GM12872 (cell line): ENCODE results near the gene SH2D3C.

Experiments
- TF ChIP-seq, protein P1 (sequence below): IDR thresholded peaks from 3 replicates; pipeline ENCODE4 v1.5.1; 2011; ENCODE audit warnings: low read depth, mild to moderate bottlenecking, low read length, moderate library complexity; ENCODE audit not compliant: insufficient read depth

Gene SH2D3C

DNA sequence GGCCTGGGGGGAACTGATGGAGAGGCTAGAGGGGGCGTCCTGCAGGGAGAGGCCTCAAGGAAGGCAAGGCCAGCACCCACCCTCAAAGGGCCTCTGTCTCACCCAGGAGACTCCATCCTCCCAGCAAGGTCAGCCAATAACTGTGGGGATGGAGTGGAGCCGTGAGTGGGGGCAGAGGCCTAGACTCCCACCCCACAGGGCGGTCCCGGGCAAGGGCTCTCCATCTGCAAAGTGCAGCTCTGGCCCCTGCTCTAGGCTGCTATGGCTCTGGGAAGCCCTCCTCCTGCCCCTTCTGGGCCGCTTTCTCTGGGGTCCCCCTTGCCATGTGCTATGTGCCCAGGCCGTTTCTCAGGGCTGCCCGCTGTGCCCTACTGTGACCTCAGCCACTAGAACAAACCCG is 38.3 kb upstream of the SH2D3C start:
- TF ChIP-seq, protein P1, sequence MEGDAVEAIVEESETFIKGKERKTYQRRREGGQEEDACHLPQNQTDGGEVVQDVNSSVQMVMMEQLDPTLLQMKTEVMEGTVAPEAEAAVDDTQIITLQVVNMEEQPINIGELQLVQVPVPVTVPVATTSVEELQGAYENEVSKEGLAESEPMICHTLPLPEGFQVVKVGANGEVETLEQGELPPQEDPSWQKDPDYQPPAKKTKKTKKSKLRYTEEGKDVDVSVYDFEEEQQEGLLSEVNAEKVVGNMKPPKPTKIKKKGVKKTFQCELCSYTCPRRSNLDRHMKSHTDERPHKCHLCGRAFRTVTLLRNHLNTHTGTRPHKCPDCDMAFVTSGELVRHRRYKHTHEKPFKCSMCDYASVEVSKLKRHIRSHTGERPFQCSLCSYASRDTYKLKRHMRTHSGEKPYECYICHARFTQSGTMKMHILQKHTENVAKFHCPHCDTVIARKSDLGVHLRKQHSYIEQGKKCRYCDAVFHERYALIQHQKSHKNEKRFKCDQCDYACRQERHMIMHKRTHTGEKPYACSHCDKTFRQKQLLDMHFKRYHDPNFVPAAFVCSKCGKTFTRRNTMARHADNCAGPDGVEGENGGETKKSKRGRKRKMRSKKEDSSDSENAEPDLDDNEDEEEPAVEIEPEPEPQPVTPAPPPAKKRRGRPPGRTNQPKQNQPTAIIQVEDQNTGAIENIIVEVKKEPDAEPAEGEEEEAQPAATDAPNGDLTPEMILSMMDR: no peak

DNA sequence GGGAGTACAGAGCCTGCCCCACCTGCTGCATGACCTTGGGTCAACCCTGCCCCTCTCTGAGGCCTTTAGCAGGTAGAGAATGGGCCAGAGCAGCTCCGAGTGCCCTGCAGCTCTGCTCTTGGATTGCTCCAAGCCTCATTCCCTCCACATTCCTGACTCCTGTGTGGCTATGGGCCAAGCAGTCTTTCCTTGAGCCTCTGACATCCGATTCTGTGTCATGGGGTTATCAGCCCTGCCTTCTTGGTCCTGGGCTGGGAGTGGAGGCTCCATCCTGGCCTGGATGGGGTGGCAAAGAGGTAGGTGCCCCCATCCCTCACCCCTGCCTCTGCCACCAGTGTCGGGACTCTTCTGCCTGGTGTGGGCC is 37.9 kb upstream of the SH2D3C start:
- TF ChIP-seq, protein P1: no peak

DNA sequence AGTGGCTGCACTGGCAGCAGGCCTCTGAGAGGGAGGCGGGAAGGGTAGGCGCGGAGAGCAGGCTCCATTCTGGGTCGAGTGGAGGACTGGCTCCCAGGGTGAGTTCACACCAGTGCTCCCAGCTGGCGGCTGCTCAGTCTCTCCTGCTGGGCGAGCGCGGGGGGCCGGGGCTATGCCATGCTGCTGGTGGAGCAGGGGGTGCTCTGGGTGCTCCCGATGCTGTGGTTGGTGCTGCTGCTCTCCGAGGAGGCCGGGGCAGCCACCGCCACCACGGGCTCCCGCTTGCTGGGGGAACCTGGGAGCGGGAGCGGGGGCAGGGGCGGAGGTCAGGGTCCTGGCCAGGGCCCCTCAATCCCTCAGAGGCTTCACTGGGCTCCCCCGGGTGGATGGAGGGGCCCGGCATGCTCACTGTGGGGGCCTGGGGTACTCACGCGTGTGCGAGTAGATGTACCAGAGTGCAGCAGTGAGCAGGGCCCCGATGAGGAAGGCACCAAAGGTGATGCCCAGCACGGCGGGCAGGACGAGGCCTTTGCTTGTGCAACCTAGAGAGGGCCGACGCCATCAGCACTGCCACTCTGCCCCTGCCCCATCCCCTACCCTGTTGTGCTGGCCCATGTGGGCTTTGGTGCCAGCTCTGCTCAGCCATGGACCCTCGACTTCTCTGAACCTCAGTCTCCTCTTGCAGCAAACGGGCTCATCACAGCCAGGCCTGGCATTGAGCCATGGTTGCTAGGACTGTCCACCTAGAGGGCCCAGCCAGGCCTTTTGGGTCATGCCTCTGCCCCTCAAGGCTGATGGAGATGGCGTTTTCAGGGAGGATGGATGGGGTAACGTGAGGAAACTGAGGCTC is 37.3 kb upstream of the SH2D3C start:
- TF ChIP-seq, protein P1: no peak

DNA sequence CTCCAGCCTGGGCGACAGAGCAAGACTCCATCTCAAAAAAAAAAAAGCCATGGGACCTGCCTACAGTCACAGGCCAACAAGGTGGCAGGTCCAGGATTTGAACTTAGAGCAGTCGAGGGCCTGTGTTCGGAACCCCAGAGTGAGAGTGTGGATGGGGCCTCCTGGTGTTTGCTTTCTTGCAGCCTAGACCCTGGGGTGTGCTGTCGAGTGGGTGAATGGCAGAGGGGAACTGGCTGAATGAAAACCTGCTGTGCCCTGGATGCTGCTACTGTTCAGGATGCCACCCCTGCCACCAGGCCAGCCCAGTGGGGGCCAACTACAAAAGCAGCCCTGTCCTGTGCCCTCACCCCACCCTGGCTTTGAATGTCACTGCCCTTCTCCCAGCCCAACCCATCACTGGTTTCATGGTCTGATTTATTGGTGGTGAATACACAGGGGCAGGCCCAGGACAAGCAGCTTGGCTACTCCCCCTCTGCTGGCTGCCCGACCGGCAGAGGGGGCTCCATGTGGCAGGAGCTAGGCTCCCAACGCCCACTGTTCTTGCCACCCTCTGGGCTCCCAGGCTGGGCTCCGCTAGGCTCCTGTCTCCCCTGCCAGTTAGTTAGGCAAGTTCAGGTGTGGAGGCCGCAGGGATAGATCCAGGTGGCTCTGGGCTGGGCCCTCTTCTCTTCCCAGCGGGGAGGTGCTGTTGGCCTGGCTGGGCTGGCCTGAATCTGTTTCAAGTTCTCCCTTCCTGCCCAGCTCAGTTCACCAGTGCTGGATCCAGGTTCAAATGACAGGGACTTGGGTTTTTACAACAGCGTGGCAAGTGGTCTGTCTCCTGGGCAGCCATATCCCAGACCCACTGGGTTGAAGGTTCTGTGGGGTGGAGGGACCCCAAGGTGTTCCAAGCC is 36.4 kb upstream of the SH2D3C start:
- TF ChIP-seq, protein P1: no peak

DNA sequence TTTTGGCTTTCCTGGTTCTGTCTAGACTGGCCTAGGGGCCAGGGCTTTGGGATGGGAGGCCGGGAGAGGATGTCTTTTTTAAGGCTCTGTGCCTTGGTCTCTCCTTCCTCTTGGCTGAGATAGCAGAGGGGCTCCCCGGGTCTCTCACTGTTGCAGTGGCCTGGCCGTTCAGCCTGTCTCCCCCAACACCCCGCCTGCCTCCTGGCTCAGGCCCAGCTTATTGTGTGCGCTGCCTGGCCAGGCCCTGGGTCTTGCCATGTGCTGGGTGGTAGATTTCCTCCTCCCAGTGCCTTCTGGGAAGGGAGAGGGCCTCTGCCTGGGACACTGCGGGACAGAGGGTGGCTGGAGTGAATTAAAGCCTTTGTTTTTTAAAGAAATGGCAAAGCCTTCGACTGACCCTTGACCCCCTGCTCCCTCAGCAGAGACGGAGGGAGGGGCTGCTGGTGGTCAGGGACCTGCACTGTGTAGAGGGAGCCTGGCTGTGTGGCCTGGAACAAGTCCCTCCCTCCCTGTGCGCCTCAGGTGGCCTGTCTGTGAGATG is 35.3 kb upstream of the SH2D3C start:
- TF ChIP-seq, protein P1: no peak

DNA sequence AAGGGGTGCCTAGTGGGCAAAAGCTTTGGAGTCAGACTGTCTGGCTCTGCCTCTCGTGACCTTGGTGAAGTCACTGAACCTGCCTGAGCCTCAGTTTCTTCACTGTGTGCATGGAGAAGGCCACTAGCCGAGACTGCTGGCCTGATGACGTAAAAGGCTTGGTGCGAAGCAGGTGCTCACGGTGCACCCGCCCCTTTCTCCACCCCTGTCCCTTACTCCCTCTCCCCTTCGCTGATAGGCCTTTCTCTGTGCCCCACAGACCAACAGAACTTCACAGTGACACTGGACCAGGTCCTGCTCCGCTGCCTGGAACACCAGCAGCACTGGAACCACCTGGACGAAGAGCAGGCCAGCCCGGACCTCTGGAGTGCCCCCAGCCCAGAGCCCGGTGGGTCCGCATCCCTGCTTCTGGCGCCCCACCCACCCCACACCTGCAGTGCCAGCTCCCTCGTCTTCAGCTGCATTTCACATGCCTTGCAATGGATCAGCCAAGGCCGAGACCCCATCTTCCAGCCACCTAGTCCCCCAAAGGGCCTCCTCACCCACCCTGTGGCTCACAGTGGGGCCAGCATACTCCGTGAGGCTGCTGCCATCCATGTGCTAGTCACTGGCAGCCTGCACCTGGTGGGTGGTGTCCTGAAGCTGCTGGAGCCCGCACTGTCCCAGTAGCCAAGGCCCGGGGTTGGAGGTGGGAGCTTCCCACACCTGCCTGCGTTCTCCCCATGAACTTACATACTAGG is 34.6 kb upstream of the SH2D3C start:
- TF ChIP-seq, protein P1: no peak
